GM18909 (cell line): ENCODE measurements around the gene OR6X1.
"Not testable (repeated sequence)": the region's sequence is repeated elsewhere in the genome, so short reads cannot be mapped to it uniquely, and the experiment has no call there.

Experiments used
- ATAC-seq: cut with Tn5 transposase; IDR thresholded peaks from one replicate; pipeline ENCODE4 v1.9.1; 2021; ENCODE audit warnings: mild to moderate bottlenecking; ENCODE audit not compliant: unreplicated experiment, poor library complexity

The OR6X1 gene

GRCh38 chr11:123755344-123755743, 1.0 kb upstream of the OR6X1 start:
- no peak for ATAC-seq

DNA sequence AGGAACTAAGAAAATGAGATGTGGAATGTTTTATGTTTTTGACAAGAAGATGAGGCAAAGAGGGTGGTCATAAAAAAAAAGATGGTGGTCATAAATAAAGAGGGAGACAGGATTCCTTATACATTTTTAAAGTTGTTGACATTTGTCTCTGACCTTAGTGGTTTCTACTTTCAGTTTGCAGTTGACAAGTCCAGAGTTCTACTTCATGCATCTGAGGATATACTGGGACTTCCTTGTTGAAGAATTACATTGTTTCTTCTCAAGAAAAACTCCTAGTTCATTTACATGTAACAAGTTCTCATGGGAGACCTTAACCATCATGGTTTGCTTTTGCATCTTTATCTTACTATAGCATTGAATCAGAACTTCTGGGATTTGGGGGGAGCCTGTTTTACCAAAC, 1.2 kb downstream of the OR6X1 start:
- ATAC-seq = no peak

DNA sequence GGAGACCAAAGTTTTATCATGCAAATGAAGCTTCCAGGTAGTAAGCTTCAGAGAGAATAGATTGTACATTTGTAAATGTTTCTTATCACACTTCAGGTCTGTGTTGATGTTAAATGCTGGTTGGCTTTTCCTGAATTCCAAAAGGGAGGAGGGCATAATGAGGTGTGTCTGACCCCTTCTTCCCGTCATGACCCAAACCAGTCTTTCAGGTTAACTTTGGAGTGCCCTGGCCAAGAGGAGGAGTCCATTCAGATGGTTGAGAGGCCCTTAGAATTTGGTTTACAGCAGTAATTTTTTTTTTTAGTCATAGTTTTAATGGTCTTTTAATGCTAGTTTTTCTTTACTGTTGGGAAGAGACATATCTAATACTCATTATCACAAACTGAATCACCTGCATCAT, 2.5 kb downstream of the OR6X1 start:
- ATAC-seq = no peak

DNA sequence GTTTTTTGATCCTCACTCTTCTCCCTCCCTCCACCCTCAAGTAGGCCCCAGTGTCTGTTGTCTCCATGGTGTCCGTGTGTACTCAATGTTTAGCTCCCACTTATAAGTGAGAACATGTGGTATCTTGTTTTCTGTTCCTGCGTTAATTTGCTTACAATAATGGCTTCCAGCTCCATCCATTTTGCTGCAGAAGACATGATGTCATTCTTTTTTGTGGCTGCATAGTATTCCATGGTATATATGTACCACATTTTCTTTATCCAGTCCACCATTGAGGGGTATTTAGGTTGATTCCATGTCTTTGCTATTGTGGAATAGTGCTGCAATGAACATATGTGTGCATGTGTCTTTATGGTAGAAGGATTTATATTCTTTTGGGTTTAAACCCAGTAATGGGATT, 6.0 kb downstream of the OR6X1 start:
- not testable (repeated sequence) for ATAC-seq

- no peak for ATAC-seq
Measured at GRCh38 chr11:123745764-123746451, 8.4 kb downstream of the OR6X1 start.

GRCh38 chr11:123742724-123743120, 11.6 kb downstream of the OR6X1 start:
- no peak for ATAC-seq

- ATAC-seq = no peak
Measured at GRCh38 chr11:123742031-123742723, 12.1 kb downstream of the OR6X1 start.

DNA sequence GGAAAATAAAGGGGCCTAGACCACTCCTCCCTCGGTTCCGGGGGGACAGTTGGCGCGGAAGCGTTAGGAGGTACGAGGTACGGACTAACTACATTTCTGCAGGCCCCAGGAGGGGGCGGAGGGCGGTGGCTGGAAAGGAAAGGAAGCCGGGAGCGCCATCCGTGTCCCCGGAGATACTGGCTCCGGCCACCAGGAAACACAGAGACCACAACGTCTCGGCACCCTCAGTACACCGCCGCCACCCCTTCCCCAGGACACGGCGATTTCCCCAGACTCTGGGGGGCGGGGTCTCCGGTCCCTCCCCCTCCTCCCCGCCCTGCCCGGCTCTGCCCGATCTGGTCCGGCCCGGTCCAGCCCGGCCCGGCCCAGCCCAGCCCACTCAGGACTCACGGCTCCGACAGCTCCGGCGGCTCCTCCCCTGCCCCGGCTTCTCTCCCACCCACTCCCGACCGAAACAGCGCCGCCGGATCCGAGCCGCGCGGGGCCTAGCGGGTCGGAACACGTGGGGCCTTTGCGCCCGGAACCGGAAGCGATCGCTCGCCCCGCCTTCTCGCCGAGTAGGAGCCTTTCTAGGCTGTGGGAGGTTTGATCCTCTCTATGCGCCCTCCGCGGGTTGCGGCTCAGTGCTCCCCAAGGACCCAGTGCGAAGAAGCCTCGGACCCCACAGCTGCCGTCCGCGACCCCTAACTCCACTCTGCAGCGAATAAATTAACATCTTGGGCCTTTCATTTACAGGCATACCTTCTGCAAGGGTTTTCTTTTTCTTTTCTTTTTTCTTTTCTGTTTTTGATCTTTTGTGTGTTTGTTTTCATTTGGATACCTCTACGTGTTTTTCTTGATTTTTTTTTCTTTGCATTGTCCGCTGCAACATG, 12.9 kb downstream of the OR6X1 start, which contains the start of gene ZNF202:
TSS of gene ZNF202 (minus strand) at position 502 of the 872 bp plus-strand sequence. CDS start 10,772 bp downstream, outside the sequence.
- peak; percentile 99 for ATAC-seq

- peak; percentile 5 for ATAC-seq
Measured at GRCh38 chr11:123740787-123741158, 13.5 kb downstream of the OR6X1 start.

- no peak for ATAC-seq
Measured at GRCh38 chr11:123738374-123738773, 15.9 kb downstream of the OR6X1 start.

DNA sequence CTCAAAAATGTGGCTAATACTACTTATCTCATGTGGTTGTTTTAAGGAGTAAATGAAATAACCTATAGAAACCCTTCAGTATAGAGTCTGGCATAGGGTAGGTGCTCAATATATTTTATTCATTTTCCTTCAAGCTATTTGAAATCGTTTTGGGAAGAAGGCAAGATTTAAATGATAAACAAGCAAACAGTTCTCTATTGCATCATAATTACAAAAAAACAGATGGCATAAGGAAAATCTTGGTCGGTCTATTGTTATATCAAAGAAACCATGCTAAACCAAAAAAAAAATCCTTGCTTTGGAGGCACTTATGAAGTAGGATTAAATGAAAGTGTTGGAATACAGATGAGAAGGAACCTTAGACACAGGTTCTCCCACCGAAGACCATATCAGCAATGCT, 17.5 kb downstream of the OR6X1 start:
- no peak for ATAC-seq

GRCh38 chr11:123729602-123730001, 24.7 kb downstream of the OR6X1 start:
- ATAC-seq = no peak

- no peak for ATAC-seq
Measured at GRCh38 chr11:123725995-123726655, 28.2 kb downstream of the OR6X1 start.

- no peak for ATAC-seq
Measured at GRCh38 chr11:123719452-123719851, 34.9 kb downstream of the OR6X1 start.

- no peak for ATAC-seq
Measured at GRCh38 chr11:123718469-123718868, 35.8 kb downstream of the OR6X1 start.

DNA sequence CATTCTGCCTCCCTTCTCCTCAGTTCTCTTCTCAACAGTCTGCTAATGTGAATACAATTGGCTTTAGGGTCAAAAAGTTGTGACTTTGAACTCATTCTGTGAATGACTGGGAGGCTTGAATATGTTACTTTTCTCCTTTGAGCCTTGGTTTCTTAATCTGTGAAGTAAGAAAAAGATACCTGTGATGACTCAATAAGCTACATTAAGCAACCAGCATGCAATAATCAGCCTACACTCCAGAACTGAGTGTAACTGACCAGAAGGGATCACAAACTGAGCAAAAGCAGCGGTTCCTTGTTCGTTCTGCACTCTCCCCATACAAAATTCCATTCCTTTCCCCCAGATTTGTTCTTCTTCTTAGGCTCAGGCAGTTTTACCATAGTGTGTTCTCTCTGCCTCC, 36.3 kb downstream of the OR6X1 start:
- no peak for ATAC-seq

GRCh38 chr11:123712627-123713026, 41.7 kb downstream of the OR6X1 start:
- ATAC-seq = not testable (repeated sequence)

DNA sequence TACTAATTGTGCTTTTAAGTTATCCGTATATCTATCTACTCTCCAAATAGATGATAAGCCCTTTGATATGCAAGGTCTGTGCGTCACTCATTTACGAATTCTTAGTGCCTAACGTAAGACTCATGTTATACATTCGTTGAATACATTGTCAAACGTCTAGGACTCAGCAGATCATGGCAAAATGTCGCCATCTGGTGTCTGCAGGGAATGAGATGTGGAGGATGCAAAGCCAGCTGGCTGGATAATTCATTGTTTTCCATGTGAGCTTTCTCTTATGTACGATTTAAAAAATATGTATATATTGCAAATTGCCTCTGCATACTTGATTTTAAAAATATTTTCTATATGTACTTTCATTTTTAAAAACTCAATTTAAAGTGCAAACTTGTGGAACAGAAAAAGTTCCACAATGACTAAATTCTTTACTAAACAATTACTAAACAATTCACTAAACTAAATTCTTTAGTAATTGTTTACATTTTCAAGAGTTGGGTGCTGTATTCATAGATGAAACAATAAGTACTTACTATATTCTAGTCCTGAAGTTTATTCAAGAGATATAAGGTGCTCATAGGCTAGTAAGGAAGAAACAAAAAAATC, 46.6 kb downstream of the OR6X1 start:
- ATAC-seq = no peak

- ATAC-seq = no peak
Measured at GRCh38 chr11:123707206-123707605, 47.1 kb downstream of the OR6X1 start.

DNA sequence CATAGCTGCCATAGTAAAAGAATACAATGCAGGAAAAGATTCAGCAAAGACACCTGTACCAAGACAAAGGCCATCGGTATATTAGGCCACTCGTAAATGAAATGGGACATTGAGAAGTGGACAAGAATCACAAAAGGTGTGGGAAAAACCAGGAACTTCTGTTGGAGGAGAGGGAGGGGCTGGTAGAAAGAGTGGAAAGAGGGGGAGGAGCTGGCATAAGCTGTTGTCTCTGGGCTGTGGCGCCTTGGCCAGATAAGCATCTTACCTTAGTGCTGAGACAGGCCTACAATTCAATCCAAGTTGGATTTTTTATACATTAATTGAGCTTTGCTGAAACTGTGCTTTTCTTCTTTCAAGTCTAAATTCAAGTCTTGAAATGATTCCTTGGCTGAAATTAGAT, 50.0 kb downstream of the OR6X1 start:
- ATAC-seq = no peak
